Left colon (tissue), 2 donors: Measurements from ENCODE around the gene ZBTB7C. TPM values are rescaled to one million over a fixed set of nuclear protein-coding genes. Genes with fewer than 3 reads are reported as not detected.

Source experiments
- ATAC-seq: fragments of 200-7000 bp; cut with Tn5 transposase; one replicate; pipeline ENCODE4 v1.9.1; 2020; ENCODE audit warnings: mild to moderate bottlenecking, moderate library complexity
- DNase-seq, 2 donors: peaks; one replicate each; pipeline ENCODE4 v3.0.0-alpha.2; 2020
- intact Hi-C, 2 donors: fragments of 100-400 bp; cut with DNase I in 1 of 2; cut with micrococcal nuclease in 1 of 2; formaldehyde crosslinking; loops; one replicate each; pipeline versions ENCODE4 v1.11.2 to v1.14.0; 2022; cut with DNase I, micrococcal nuclease
- total RNA-seq, 2 donors: library from RNA; stranded (reverse); fragmentation: NEBNext Ultra II Directional; extraction: Animal tissue kit (Norgen Biotek cat#: 25700); gene quantifications; one replicate each; pipeline ENCODE4 v1.2.1, GENCODE V29; 2021
- donor health status: DM: no; HTN: no; CAD: no.
- donor health status: DM: yes; HTN: yes; CAD: no.

The ZBTB7C gene
- total RNA-seq, 2 donors from 2014 or later = 52.1 to 53.4 TPM

DNA sequence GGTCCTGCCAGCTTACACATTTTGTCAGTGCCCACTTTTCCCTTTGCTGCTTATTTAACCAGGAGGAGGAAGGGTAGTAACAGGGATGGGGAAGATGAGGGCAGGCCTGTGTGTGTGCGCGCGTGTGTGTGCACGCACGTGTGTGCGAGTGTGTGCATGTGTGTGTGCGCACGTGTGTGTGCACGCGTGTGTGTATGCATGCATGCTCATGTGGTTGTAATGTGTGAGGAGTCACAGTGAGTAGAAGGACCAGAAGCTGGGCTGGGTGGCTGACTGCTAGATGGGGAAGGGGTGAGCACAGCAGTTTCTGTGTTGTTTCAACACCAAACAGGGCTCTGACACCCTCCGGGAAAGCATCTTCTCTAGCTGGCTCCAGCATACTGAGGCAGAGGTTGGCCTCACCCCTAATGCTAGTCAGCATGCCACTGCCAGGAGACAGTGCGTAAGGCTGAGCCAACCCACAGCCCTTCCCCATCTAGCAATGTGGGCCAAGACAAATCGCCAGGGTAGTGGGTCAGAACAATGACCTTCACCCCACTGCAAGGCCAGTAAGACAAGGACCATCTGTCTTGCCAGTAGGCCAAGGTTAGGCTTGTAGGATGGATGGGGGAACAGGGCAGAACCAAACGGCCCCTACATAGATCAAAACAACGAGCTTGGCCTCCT, 260.0 kb downstream of the ZBTB7C start:
- ATAC-seq (no peak), DNase-seq (no peak)
- intact Hi-C loops = no loop called here

- intact Hi-C loops = no loop called here
- peak; percentile 48 to 64 for DNase-seq
- peak; percentile 35 for ATAC-seq
These were observed 266.2 kb downstream of the ZBTB7C start for GRCh38 chr18:48142994-48143393.

DNA sequence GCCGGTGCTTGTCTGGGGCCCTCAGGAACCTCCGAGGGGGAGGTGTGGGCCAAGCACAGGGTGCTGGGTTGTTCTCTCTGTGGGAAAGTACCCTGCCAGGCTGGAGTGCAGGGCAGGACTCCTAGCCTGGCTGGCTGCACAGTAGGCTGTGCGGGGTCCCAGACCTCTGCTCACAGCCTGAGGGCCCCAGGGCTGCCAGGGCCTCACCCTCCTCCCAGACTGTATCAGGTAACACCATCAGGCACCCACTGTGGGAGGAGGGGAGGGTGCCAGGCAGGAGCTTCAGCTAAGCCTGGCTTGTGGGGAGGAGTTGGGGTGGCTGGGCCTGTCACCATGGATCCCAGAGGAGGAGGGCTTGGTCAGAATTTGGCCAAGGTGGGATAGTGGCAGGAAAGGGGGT, 266.8 kb downstream of the ZBTB7C start:
- DNase-seq = no peak
- intact Hi-C loops = no loop called here
- ATAC-seq = no peak

DNA sequence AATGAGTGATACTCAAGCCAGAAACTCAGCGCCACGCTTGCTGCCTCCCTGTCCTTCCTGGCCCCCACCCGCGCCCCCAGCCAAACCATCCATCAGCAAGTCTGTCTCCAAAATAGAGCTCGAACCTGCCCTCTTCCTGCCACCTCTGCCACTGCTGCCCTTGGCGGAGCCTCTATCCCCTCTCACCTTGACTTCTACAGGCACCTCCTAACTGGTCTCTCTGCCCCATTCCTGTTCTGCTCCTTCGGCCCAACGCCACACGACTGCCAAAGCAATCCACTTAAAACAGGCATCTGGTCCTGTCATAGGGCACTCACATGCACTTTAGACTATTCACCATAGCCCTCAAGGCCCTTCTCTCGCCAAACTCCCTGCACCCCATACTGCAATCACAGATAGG, 268.5 kb downstream of the ZBTB7C start:
- intact Hi-C loops = no loop called here
- ATAC-seq = no peak
- no peak for DNase-seq

- ATAC-seq (peak; percentile 69), DNase-seq (peak; percentile 93 to 96)
- intact Hi-C loops = no loop called here
These were observed 269.5 kb downstream of the ZBTB7C start for GRCh38 chr18:48139431-48140347.

DNA sequence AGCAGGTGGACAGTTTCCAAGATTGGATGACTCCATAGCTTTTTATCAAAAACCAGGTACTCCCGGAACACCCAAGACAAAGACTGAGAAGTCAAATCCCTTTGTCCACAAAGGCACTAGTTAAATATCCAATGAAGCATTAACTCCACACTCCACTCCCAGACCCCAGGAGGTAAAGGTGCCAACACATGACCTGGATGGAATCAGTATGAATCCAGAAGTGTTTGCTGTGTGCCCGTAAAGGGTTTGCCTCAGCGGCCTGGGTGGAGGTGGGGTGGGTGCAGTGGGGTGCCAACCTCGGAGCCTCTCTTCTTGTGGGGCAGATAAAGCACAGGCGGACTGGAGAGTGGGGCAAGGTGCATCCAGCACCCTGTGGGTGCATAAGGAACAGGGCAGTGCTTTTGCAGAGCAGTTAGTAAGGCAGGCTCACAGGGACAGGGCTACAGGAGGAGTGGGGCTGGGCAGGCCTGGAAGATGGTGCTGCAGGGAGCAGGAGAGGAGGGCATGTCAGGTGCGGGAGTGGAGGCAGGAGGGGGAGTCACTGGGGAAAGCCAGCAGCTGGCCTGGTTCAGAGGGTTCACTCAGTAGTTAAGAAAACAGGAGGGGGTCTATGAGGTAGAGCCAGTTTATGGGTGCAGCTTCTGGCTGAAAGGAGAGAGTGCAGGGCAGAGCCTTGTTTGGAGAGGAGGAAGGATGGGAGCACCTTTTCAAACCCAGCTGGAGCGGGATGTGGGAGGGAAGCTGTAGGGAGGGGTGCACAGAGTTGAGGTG, 270.3 kb downstream of the ZBTB7C start:
- intact Hi-C loops = no loop called here
- peak; percentile 13 for ATAC-seq

DNA sequence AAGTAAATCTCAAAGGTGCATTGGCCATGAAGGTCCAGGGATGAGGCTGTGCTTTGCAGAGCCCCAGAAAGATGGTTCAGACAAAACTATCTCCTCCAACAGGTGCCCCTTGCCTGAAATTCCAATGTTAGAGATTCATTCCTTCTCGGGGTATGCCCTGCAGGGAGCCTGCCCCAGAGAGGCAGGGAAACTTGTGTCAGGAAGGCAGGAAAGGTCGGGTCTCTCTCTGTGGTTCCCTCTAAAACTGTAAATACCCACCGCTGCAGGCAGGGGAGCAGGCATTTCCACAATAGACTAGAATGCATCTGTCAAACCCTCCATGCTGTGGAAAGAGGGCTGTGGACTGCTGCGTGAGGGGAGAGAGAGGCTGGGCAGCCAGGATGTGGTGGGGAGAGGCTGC, 271.0 kb downstream of the ZBTB7C start:
- ATAC-seq = no peak
- no peak for DNase-seq
- intact Hi-C loops = no loop called here

More for the DNA sequence above, 270.3 kb downstream of the ZBTB7C start:
- peak; percentile 30 to 54 for DNase-seq

- DNase-seq (peak; percentile 59 to 76), ATAC-seq (peak; percentile 24)
- intact Hi-C loops = no loop called here
These were observed 271.7 kb downstream of the ZBTB7C start for GRCh38 chr18:48137374-48138081.

GRCh38 chr18:48136827-48137373, 272.3 kb downstream of the ZBTB7C start:
- DNase-seq (peak; percentile 62 to 70), ATAC-seq (peak; percentile 13)
- intact Hi-C loops = no loop called here

DNA sequence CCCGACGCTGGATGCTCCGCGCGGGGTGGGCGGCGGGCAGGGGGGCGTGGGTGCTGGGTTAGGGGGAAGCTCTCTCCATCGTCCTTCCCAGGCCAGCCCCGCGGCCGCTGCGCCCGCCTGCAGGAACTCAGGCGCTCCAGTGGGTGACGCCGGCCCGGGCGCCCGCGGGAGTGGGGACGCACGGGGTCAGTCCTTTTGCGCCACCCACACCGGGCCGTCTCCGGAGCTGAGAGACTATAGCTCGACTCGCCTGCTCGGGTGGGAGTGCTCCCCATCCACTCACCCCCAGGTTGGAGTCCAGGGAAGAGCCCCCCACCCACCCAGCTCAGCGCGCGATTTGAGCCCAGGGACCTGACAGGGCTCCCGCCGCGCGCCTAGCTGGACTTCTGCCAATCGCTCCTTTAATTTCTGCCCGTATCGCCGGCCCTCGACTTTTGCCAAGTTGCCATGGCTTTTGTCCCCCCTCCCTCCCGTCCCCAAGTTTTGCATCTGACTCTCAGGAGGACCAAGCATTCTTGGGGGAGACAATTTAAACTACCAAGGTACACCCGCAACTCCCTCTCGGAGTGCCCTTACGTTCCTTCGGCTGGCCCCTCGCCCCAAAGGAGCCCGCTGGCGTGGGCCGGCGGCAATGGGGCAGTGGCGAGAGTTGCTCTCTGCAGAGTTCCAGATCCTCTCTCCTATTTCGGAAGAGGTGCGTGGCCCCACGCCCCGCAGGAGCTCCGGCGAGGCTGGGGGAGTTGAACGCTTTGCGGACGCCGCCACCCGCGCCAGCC, 272.9 kb downstream of the ZBTB7C start:
- intact Hi-C loops = no loop called here
- ATAC-seq (peak; percentile 14), DNase-seq (peak in 1 of 2 donors; percentile 70)

- ATAC-seq (no peak), DNase-seq (peak in 1 of 2 donors; percentile 42)
- intact Hi-C loops = no loop called here
These were observed 273.7 kb downstream of the ZBTB7C start for GRCh38 chr18:48135436-48135966.

- no peak for ATAC-seq
- intact Hi-C loops = no loop called here
- DNase-seq = no peak
These were observed 274.6 kb downstream of the ZBTB7C start for GRCh38 chr18:48134609-48135008.

GRCh38 chr18:48133671-48134251, 275.4 kb downstream of the ZBTB7C start:
- peak; percentile 50 to 77 for DNase-seq
- peak; percentile 67 for ATAC-seq
- intact Hi-C loops = no loop called here

DNA sequence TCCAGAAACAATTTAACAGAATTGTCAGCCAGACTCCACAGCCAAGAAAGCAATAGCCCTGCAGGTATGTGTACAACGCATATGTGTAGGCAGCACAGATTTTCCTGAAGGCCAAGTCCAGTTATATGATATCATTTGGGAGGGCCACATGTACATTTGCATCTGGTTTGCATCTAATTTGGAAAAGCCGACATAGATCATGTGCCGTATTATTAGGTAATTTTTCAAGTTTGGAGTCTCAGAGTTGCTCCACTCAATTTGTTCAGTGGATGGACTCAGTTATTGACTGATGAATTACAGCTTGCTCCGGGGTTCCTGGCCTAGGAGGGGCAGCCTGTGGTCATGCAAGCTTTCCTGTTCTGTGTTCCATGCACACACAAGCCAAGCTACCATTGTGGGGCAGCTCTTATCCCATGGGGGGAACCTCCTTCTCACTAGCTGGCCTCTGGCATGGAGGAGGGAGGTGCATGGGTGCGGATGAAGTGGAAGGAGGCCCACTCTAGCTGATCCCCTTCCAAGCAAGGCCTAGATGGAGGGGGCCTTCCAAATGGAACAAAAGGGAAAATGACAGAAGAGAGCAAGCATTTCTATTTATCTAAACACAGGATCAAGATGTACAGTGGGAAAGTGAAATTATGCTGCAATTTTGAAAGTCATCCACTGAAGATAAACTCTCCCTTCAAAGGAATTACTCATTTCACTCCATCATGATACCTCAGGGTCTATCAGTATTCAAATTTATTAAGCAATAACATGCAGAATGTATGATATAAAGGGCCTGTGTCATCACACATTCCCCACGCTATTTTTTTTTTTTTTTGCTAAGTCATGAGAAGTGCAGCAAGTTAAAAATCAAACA, 276.2 kb downstream of the ZBTB7C start:
- DNase-seq (no peak), ATAC-seq (no peak)
- intact Hi-C loops = no loop called here

DNA sequence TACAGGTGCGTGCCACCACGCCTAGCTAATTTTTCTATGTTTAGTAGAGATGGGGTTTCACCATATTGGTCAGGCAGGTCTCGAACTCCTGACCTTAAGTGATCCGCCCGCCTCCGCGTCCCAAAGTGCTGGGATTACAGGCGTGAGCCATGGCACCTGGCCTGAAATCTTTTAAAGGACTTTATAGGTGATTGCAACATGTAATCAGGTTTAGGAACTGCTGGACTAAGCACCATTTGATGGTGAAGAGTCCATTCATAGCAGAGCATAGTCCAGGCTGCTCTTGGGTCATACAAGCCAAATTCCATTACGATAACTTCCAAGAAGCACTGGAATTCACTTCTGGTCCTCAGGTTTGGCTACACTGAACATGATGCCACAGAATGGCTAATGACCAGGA, 278.1 kb downstream of the ZBTB7C start:
- intact Hi-C loops = no loop called here
- DNase-seq = no peak

GRCh38 chr18:48129621-48130082, 279.5 kb downstream of the ZBTB7C start:
- intact Hi-C loops = no loop called here
- no peak for DNase-seq
- ATAC-seq = no peak

More for the DNA sequence above, 278.1 kb downstream of the ZBTB7C start:
- ATAC-seq = no peak
